Gastrocnemius medialis (tissue), 4 donors: Measurements from ENCODE around the gene COL28A1. TPM values are rescaled to one million over a fixed set of nuclear protein-coding genes. Genes with fewer than 3 reads are reported as not detected.
A peak's percentile ranks its signal among the peaks of the same experiment; 100 is the strongest.

Experiments
- ATAC-seq, 2 donors: fragments of 150-250 bp; one replicate each; pipeline ENCODE4 v1.9.1; 2016
- DNase-seq, 2 donors: peaks; one replicate each; pipeline ENCODE4 v3.0.0-alpha.2; 2019
- H3K27ac ChIP-seq, 4 donors: fragments of 200-600 bp; sonication (generic); 1 replicate in 1 of 4; 2 replicates in 3 of 4; pipeline ENCODE4 v1.5.1; 2016 to 2018; ENCODE audit warnings: mild to moderate bottlenecking in 2 of 4, moderate library complexity in 1 of 4
- H3K27me3 ChIP-seq, 3 donors: fragments of 200-600 bp; sonication (generic) in 2 of 3; 1 replicate in 1 of 3; 2 replicates in 2 of 3; pipeline versions ENCODE4 v1.5.1 to v1.6.0; 2016 to 2019; ENCODE audit warnings: mild to moderate bottlenecking in 1 of 3, moderate library complexity in 1 of 3
- H3K36me3 ChIP-seq, 2 donors: fragments of 200-600 bp; sonication (generic) in 1 of 2; one replicate each; pipeline ENCODE4 v1.5.1; 2017 to 2018
- H3K4me1 ChIP-seq, 2 donors: fragments of 200-600 bp; sonication (generic) in 1 of 2; one replicate each; pipeline ENCODE4 v1.5.1; 2016 to 2017; ENCODE audit warnings: mild to moderate bottlenecking in 2 of 2
- H3K4me3 ChIP-seq, 4 donors: fragments of 200-600 bp; sonication (generic) in 3 of 4; 1 replicate in 1 of 4; 2 replicates in 3 of 4; pipeline ENCODE4 v1.5.1; 2016 to 2019; ENCODE audit warnings: mild to moderate bottlenecking in 2 of 4
- H3K9me3 ChIP-seq, 3 donors: fragments of 200-600 bp; sonication (generic) in 2 of 3; 1 replicate in 1 of 3; 2 replicates in 2 of 3; pipeline ENCODE4 v1.5.1; 2016 to 2019
- POLR2A ChIP-seq, 2 donors: fragments of 450-650 bp; IDR thresholded peaks; one replicate each; pipeline ENCODE4 v1.6.1; 2017; ENCODE audit warnings: antibody characterized with exemption in 2 of 2, mild to moderate bottlenecking in 2 of 2, moderate library complexity in 2 of 2
- in situ Hi-C, 4 donors: fragments of 200-750 bp; cut with MboI; loops; one replicate each; pipeline versions ENCODE4 v1.15.0 to v1.8.0; 2017; ENCODE audit warnings: low sequenced_read_pairs in 4 of 4
- intact Hi-C: fragments of 100-400 bp; cut with DNase I; formaldehyde crosslinking; loops from one replicate; pipeline ENCODE4 v1.15.1; 2023; ENCODE audit warnings: low total_unique reads
- total RNA-seq, 4 donors: library from RNA; depleted of rRNA; stranded (reverse); fragments of >200 nt; gene quantifications; one replicate each; pipeline versions ENCODE4 v1.1.0 to v1.2.3, GENCODE V29; 2016
- TF ChIP-seq, protein P1 (sequence below), 5 experiments: fragments of 450-650 bp in 3 of 5; fragments of 200-600 bp in 2 of 5; sonication (generic) in 2 of 5; IDR thresholded peaks in 4 of 5; conservative IDR thresholded peaks in 1 of 5; 1 replicate in 4 of 5; 2 replicates in 1 of 5; pipeline ENCODE4 v1.5.1; 2016 to 2019; ENCODE audit warnings: antibody characterized with exemption in 5 of 5, mild to moderate bottlenecking in 3 of 5, moderate library complexity in 3 of 5

COL28A1 gene
- total RNA-seq, 4 donors from 2014 or later = 0.58 to 15.2 (median 2.0) TPM

DNA sequence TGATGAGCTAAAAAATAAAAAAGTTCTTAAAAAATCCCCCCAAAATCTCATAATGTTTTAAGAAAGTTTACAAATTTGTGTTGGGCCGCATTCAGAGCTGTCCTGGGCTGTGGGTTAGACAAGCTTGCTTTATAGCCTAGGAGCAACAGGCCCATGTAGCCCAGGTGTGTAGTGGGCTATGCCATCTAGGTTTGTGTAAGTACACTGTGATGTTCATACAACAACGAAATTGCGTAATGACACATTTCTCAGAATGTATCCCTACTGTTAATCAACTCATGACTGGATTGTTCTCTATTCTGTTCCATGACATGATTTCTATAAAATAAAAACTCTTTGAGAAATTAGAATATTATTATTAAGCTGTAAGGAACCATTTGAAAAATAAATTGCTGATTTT is 44.0 kb upstream of the COL28A1 start:
- H3K27ac ChIP-seq = no peak overlapping the region
- no peak overlapping the region for H3K4me3 ChIP-seq
- peaks cover 0 to 18% of the 10 kb centered on the region in 2 donors for H3K36me3 ChIP-seq
- intact Hi-C loops (no loop called here), in situ Hi-C loops (loop anchor here in 1 of 4 donors (10.0 kb wide), 1 partner anchor 65 kb away; the partner anchor contains the start of gene UMAD1)
- no peaks in the 10 kb centered on the region for H3K27me3 ChIP-seq
- ATAC-seq (no peak), DNase-seq (no peak)
- TF ChIP-seq, protein P1, sequence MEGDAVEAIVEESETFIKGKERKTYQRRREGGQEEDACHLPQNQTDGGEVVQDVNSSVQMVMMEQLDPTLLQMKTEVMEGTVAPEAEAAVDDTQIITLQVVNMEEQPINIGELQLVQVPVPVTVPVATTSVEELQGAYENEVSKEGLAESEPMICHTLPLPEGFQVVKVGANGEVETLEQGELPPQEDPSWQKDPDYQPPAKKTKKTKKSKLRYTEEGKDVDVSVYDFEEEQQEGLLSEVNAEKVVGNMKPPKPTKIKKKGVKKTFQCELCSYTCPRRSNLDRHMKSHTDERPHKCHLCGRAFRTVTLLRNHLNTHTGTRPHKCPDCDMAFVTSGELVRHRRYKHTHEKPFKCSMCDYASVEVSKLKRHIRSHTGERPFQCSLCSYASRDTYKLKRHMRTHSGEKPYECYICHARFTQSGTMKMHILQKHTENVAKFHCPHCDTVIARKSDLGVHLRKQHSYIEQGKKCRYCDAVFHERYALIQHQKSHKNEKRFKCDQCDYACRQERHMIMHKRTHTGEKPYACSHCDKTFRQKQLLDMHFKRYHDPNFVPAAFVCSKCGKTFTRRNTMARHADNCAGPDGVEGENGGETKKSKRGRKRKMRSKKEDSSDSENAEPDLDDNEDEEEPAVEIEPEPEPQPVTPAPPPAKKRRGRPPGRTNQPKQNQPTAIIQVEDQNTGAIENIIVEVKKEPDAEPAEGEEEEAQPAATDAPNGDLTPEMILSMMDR (IDR thresholded peaks at IDR 0.05 in 4 of 5, conservative IDR thresholded peaks at IDR 0.05 in 1 of 5) = no peak
- TF ChIP-seq POLR2A (IDR thresholded peaks at IDR 0.05) = no peak
- H3K4me1 ChIP-seq = peaks cover 3 to 11% of the 10 kb centered on the region in 2 donors
- no peaks in the 10 kb centered on the region for H3K9me3 ChIP-seq

DNA sequence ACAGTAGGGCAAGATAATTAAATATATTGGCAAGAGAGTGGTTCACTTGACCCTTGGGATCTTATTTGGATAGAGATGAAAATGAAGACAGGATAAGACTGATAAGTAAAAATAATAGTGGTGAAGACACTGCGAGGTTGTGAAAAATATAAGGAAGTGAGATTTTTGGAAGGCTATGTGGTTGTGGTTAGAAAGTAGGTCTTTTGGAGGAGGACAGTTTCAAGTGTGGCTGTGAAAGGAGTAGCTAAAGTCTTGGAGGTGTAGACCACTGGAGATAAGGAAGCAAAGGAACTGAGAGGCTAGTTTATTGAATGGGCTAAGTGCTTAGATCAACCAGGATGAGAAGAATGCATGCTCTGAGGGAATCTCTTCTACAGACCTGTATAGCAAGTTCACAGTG is 42.2 kb upstream of the COL28A1 start:
- Histone ChIP-seq H3K4me3 (no peak overlapping the region), H3K4me1 (peaks cover 18 to 21% of the 10 kb centered on the region in 2 donors), H3K27me3 (no peaks in the 10 kb centered on the region), H3K27ac (no peak overlapping the region), H3K9me3 (no peaks in the 10 kb centered on the region), H3K36me3 (peaks cover 0 to 28% of the 10 kb centered on the region in 2 donors)
- intact Hi-C loops (no loop called here), in situ Hi-C loops (no loop called here)
- DNase-seq = no peak
- no peak for TF ChIP-seq POLR2A (IDR thresholded peaks at IDR 0.05)
- TF ChIP-seq, protein P1 (IDR thresholded peaks at IDR 0.05 in 4 of 5, conservative IDR thresholded peaks at IDR 0.05 in 1 of 5) = no peak
- no peak for ATAC-seq

GRCh38 chr7:7576344-7576743 is 40.7 kb upstream of the COL28A1 start:
- no peak for TF ChIP-seq POLR2A (IDR thresholded peaks at IDR 0.05)
- TF ChIP-seq, protein P1 (IDR thresholded peaks at IDR 0.05 in 4 of 5, conservative IDR thresholded peaks at IDR 0.05 in 1 of 5) = no peak
- H3K27ac ChIP-seq = no peak overlapping the region
- H3K27me3 ChIP-seq = no peaks in the 10 kb centered on the region
- no peak for ATAC-seq
- no peak overlapping the region for H3K4me3 ChIP-seq
- peaks cover 0 to 36% of the 10 kb centered on the region in 2 donors for H3K36me3 ChIP-seq
- peaks cover 21 to 30% of the 10 kb centered on the region in 2 donors for H3K4me1 ChIP-seq
- no peaks in the 10 kb centered on the region for H3K9me3 ChIP-seq
- intact Hi-C loops = no loop called here
- no peak for DNase-seq
- in situ Hi-C loops = no loop called here

- Histone ChIP-seq H3K27me3 (no peaks in the 10 kb centered on the region), H3K4me1 (peaks cover 31 to 55% of the 10 kb centered on the region in 2 donors), H3K27ac (no peak overlapping the region), H3K4me3 (no peak overlapping the region), H3K36me3 (peaks cover 0 to 34% of the 10 kb centered on the region in 2 donors), H3K9me3 (no peaks in the 10 kb centered on the region)
- no peak for ATAC-seq
- intact Hi-C loops (no loop called here), in situ Hi-C loops (loop anchor here in 1 of 4 donors (25.0 kb wide), 1 partner anchor 386 kb away; the partner anchor contains the start of gene C1GALT1)
- TF ChIP-seq, protein P1 (IDR thresholded peaks at IDR 0.05 in 4 of 5, conservative IDR thresholded peaks at IDR 0.05 in 1 of 5) = no peak
- no peak for TF ChIP-seq POLR2A (IDR thresholded peaks at IDR 0.05)
- no peak for DNase-seq
Observed at GRCh38 chr7:7573701-7574100, 38.0 kb upstream of the COL28A1 start.

GRCh38 chr7:7570584-7570983 is 34.9 kb upstream of the COL28A1 start:
- no peaks in the 10 kb centered on the region for H3K9me3 ChIP-seq
- intact Hi-C loops (no loop called here), in situ Hi-C loops (loop anchor here in 1 of 4 donors (25.0 kb wide), 1 partner anchor 383 kb away; the partner anchor contains the start of gene C1GALT1)
- peaks cover 0 to 25% of the 10 kb centered on the region in 2 donors for H3K36me3 ChIP-seq
- H3K27me3 ChIP-seq = no peaks in the 10 kb centered on the region
- H3K4me1 ChIP-seq = peaks cover 40 to 73% of the 10 kb centered on the region in 2 donors
- H3K27ac ChIP-seq = peak overlapping the region in 1 of 4 donors; percentile 23
- DNase-seq (no peak), ATAC-seq (no peak)
- H3K4me3 ChIP-seq = peak overlapping the region in 2 of 4 donors; percentile 7 to 67
- TF ChIP-seq, protein P1 (IDR thresholded peaks at IDR 0.05 in 4 of 5, conservative IDR thresholded peaks at IDR 0.05 in 1 of 5) = no peak
- TF ChIP-seq POLR2A (IDR thresholded peaks at IDR 0.05) = no peak
